ENCODE measurements around the gene TATDN2. TPM values are rescaled to one million over a fixed set of nuclear protein-coding genes. Genes with fewer than 3 reads are reported as not detected.

Gene TATDN2
- total and polyA plus RNA-seq, 7 donors: 9.6 to 22.7 (median 18.8) TPM

- ATAC-seq: peak in 1 of 4 donors; percentile 31
- no peak for DNase-seq
- Histone ChIP-seq H3K27me3 (ENCODE audit: insufficient read depth in 3 of 3, low read length in 2 of 3) (no peaks in the 10 kb centered on the region), H3K36me3 (ENCODE audit: insufficient read depth in 1 of 2, low read depth in 1 of 2) (peaks cover 0 to 60% of the 10 kb centered on the region in 2 donors), H3K4me3 (no peak overlapping the region), H3K9me3 (no peaks in the 10 kb centered on the region), H3K4me1 (no peaks in the 10 kb centered on the region), H3K27ac (no peak overlapping the region)
- 75 to 85% (median 79%) methylated on average over 7 of the region's 7 CpGs for WGBS, 3 donors
- no peak for TF ChIP-seq CTCF (IDR thresholded peaks at IDR 0.05)
- intact Hi-C loops (cut with DNase I): no loop called here
These were observed 5.8 kb upstream of the TATDN2 start for GRCh38 chr3:10242182-10243065.

- TF ChIP-seq CTCF (IDR thresholded peaks at IDR 0.05): no peak
- peaks cover 0 to 47% of the 10 kb centered on the region in 2 donors for H3K36me3 ChIP-seq (ENCODE audit: insufficient read depth in 1 of 2, low read depth in 1 of 2)
- ATAC-seq: no peak
- H3K27me3 ChIP-seq (ENCODE audit: insufficient read depth in 3 of 3, low read length in 2 of 3): no peaks in the 10 kb centered on the region
- no peak overlapping the region for H3K27ac ChIP-seq
- no peaks in the 10 kb centered on the region for H3K4me1 ChIP-seq
- no peaks in the 10 kb centered on the region for H3K9me3 ChIP-seq
- no peak overlapping the region for H3K4me3 ChIP-seq
- intact Hi-C loops (cut with DNase I): no loop called here
- no peak for DNase-seq
- WGBS, 3 donors: 82 to 95% (median 84%) methylated on average over 3 of the region's 3 CpGs
These were observed 4.2 kb upstream of the TATDN2 start for GRCh38 chr3:10244009-10244408.

GRCh38 chr3:10245081-10245712 lies 3.1 kb upstream of the TATDN2 start:
- intact Hi-C loops (cut with DNase I): no loop called here
- no peak overlapping the region for H3K4me3 ChIP-seq
- peaks cover 9% of the 10 kb centered on the region for H3K4me1 ChIP-seq
- H3K36me3 ChIP-seq (ENCODE audit: insufficient read depth in 1 of 2, low read depth in 1 of 2): peaks cover 0 to 44% of the 10 kb centered on the region in 2 donors
- no peak for DNase-seq
- ATAC-seq: no peak
- H3K9me3 ChIP-seq: no peaks in the 10 kb centered on the region
- no peak overlapping the region for H3K27ac ChIP-seq
- WGBS, 3 donors: 87 to 90% (median 88%) methylated on average over 6 of the region's 6 CpGs
- no peak for TF ChIP-seq CTCF (IDR thresholded peaks at IDR 0.05)
- H3K27me3 ChIP-seq (ENCODE audit: insufficient read depth in 3 of 3, low read length in 2 of 3): no peaks in the 10 kb centered on the region

- ATAC-seq (peak in 2 of 4 donors; percentile 4 to 13), DNase-seq (no peak)
- H3K4me1 ChIP-seq: peaks cover 13% of the 10 kb centered on the region
- H3K4me3 ChIP-seq: peak overlapping the region; percentile 78
- H3K36me3 ChIP-seq (ENCODE audit: insufficient read depth in 1 of 2, low read depth in 1 of 2): peaks cover 0 to 47% of the 10 kb centered on the region in 2 donors
- peak overlapping the region; percentile 96 for H3K27ac ChIP-seq
- intact Hi-C loops (cut with DNase I): no loop called here
- 15 to 21% (median 19%) methylated on average over 14 of the region's 14 CpGs for WGBS, 3 donors
- no peaks in the 10 kb centered on the region for H3K9me3 ChIP-seq
- no peak for TF ChIP-seq CTCF (IDR thresholded peaks at IDR 0.05)
- no peaks in the 10 kb centered on the region for H3K27me3 ChIP-seq (ENCODE audit: insufficient read depth in 3 of 3, low read length in 2 of 3)
These were observed 528 bp upstream of the TATDN2 start for GRCh38 chr3:10247679-10248183.

Measured in psoas muscle (tissue), 8 donors.